Measurements from ENCODE around the gene TPCN2. TPM values are rescaled to one million over a fixed set of nuclear protein-coding genes. Genes with fewer than 3 reads are reported as not detected.

Gene TPCN2
- total RNA-seq, 4 donors from 2014 or later: 16.8 to 33.8 (median 28.3) TPM

GRCh38 chr11:69003866-69004367 lies 44.8 kb upstream of the TPCN2 start:
- H3K27me3 ChIP-seq: no peaks in the 10 kb centered on the region
- H3K4me3 ChIP-seq: no peak overlapping the region
- no peak for TF ChIP-seq POLR2AphosphoS5 (IDR thresholded peaks at IDR 0.05)
- TF ChIP-seq EP300 (IDR thresholded peaks at IDR 0.05): no peak
- no peak for TF ChIP-seq POLR2A (IDR thresholded peaks at IDR 0.05)
- TF ChIP-seq, protein P1, sequence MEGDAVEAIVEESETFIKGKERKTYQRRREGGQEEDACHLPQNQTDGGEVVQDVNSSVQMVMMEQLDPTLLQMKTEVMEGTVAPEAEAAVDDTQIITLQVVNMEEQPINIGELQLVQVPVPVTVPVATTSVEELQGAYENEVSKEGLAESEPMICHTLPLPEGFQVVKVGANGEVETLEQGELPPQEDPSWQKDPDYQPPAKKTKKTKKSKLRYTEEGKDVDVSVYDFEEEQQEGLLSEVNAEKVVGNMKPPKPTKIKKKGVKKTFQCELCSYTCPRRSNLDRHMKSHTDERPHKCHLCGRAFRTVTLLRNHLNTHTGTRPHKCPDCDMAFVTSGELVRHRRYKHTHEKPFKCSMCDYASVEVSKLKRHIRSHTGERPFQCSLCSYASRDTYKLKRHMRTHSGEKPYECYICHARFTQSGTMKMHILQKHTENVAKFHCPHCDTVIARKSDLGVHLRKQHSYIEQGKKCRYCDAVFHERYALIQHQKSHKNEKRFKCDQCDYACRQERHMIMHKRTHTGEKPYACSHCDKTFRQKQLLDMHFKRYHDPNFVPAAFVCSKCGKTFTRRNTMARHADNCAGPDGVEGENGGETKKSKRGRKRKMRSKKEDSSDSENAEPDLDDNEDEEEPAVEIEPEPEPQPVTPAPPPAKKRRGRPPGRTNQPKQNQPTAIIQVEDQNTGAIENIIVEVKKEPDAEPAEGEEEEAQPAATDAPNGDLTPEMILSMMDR (IDR thresholded peaks at IDR 0.05): no peak
- peaks cover 0 to 99% (median 82%) of the 10 kb centered on the region in 3 donors for H3K4me1 ChIP-seq
- WGBS, 2 donors (ENCODE audit: low coverage in 1 of 2): 72 to 80% methylated on average over 2 to 8 of the region's 20 CpGs
- ATAC-seq: no peak
- H3K36me3 ChIP-seq: peaks cover 0 to 45% of the 10 kb centered on the region in 2 donors
- peak overlapping the region; percentile 88 to 99 (median 98) for H3K27ac ChIP-seq
- H3K9me3 ChIP-seq: no peaks in the 10 kb centered on the region

DNA sequence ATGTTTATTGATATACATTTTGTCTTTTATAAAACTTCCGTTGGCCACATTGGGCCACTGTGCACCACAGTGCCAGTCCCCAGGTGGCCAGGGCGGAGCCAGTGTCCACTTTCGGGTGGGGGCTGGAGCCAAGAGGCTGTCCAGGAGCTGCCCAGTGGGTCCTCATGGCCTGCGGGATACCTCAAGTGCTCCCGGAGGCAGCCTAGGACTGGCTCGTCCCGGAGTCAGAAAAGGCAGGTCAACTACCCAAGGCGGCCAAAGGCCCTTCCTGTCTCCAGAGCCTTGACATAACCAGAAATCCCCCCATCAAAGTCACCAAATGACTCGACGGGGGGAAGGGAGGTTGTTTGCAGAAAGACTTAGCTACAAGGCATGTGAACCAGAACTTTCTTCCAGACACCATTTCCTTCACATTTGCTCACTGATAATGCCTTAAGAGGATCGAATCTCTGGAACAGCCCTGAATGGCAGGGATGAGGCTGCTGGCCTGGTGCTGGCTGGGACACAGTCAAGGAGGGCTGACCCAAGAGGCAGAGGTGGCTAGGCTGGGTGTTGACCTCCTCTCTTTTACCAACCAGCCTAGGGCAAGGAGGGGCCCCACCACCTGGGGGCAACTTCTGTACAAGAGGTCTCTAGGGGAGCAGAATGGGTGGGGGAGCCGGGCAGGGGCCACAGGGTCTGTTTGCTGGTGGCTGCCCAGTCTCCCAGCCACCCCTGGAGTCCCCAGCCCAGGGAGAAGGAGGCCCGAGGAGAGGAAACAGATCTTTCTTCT lies 44.1 kb upstream of the TPCN2 start:
- no peaks in the 10 kb centered on the region for H3K27me3 ChIP-seq
- no peak for ATAC-seq
- no peak for TF ChIP-seq EP300 (IDR thresholded peaks at IDR 0.05)
- peaks cover 6 to 99% (median 84%) of the 10 kb centered on the region in 3 donors for H3K4me1 ChIP-seq
- 39 to 54% methylated on average over 2 to 4 of the region's 13 CpGs for WGBS, 2 donors (ENCODE audit: low coverage in 1 of 2)
- H3K27ac ChIP-seq: peak overlapping the region; percentile 88 to 99 (median 98)
- H3K9me3 ChIP-seq: no peaks in the 10 kb centered on the region
- no peak overlapping the region for H3K4me3 ChIP-seq
- peaks cover 0 to 45% of the 10 kb centered on the region in 2 donors for H3K36me3 ChIP-seq

DNA sequence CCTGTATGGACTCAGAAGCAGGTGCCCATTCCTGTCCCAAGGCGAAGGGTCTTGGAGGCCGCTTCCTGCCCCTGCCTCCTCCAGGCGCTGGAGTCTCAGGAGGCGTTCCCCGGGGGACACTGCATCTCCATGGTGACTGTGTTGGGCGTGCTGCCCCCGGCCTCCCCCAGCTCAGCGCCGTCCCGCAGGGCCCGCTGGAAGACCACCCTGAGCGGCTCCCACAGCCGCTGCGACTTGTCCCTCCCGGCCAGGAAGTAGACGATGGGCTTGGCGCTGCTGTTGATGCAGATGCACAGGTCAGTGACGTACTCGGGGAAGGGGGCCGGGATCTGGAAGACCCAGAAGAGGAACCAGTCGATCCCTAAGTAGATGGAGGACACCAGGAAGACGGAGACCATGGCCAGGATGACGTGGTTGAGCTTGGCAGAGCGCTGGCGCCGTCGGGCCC lies 43.5 kb upstream of the TPCN2 start:
- Histone ChIP-seq H3K9me3 (no peaks in the 10 kb centered on the region), H3K36me3 (peaks cover 0 to 45% of the 10 kb centered on the region in 2 donors), H3K27ac (peak overlapping the region; percentile 88 to 99 (median 98)), H3K4me3 (no peak overlapping the region), H3K4me1 (peaks cover 6 to 99% (median 84%) of the 10 kb centered on the region in 3 donors), H3K27me3 (no peaks in the 10 kb centered on the region)
- TF ChIP-seq, protein P1 (IDR thresholded peaks at IDR 0.05): no peak
- TF ChIP-seq POLR2A (IDR thresholded peaks at IDR 0.05): no peak
- no peak for TF ChIP-seq EP300 (IDR thresholded peaks at IDR 0.05)
- no peak for TF ChIP-seq POLR2AphosphoS5 (IDR thresholded peaks at IDR 0.05)
- ATAC-seq: no peak
- no CpG with 5 or more reads among the region's 27 CpGs for WGBS, 2 donors (ENCODE audit: low coverage in 1 of 2)

GRCh38 chr11:69005631-69006368 lies 42.9 kb upstream of the TPCN2 start:
- 84% methylated on average over 5 of the region's 48 CpGs; no CpG with 5 or more reads in 1 of the 2 donors for WGBS, 2 donors (ENCODE audit: low coverage in 1 of 2)
- ATAC-seq: no peak
- H3K9me3 ChIP-seq: no peaks in the 10 kb centered on the region
- H3K27ac ChIP-seq: peak overlapping the region; percentile 88 to 99 (median 98)
- H3K4me3 ChIP-seq: peak overlapping the region in 1 of 2 donors; percentile 3
- no peaks in the 10 kb centered on the region for H3K27me3 ChIP-seq
- TF ChIP-seq POLR2AphosphoS5 (IDR thresholded peaks at IDR 0.05): peak; percentile 3
- TF ChIP-seq, protein P1 (IDR thresholded peaks at IDR 0.05): no peak
- peaks cover 6 to 100% (median 81%) of the 10 kb centered on the region in 3 donors for H3K4me1 ChIP-seq
- H3K36me3 ChIP-seq: peaks cover 0 to 45% of the 10 kb centered on the region in 2 donors

- no peak overlapping the region for H3K4me3 ChIP-seq
- H3K27ac ChIP-seq: peak overlapping the region; percentile 88 to 99 (median 98)
- WGBS, 2 donors (ENCODE audit: low coverage in 1 of 2): 57 to 59% methylated on average over 2 to 4 of the region's 12 CpGs
- peaks cover 3% of the 10 kb centered on the region for H3K27me3 ChIP-seq
- peaks cover 6 to 100% (median 71%) of the 10 kb centered on the region in 3 donors for H3K4me1 ChIP-seq
- TF ChIP-seq, protein P1 (IDR thresholded peaks at IDR 0.05): no peak
- no peak for TF ChIP-seq POLR2A (IDR thresholded peaks at IDR 0.05)
- TF ChIP-seq POLR2AphosphoS5 (IDR thresholded peaks at IDR 0.05): no peak
- no peak for TF ChIP-seq EP300 (IDR thresholded peaks at IDR 0.05)
- no peak for ATAC-seq
- no peaks in the 10 kb centered on the region for H3K9me3 ChIP-seq
- H3K36me3 ChIP-seq: peaks cover 0 to 45% of the 10 kb centered on the region in 2 donors
Observed at GRCh38 chr11:69006816-69007215, 41.9 kb upstream of the TPCN2 start.
